ENCODE data around the gene PHEX.

The PHEX gene

GRCh38 chrX:22057667-22058066, 25.5 kb downstream of the PHEX start:
- Mint-ChIP-seq H3K27me3 (no peaks in the 10 kb centered on the region), H3K27ac (peak overlapping the region; percentile 74), H3K4me3 (peak overlapping the region; percentile 4), H3K4me1 (peaks cover 33% of the 10 kb centered on the region), H3K9me3 (peaks cover 3% of the 10 kb centered on the region), H3K36me3 (no peaks in the 10 kb centered on the region)
- ATAC-seq (ENCODE audit: low read depth), result peak; percentile 60
- DNase-seq (ENCODE audit: low spot score in 2 of 2), result no peak

GRCh38 chrX:22059775-22060174, 27.6 kb downstream of the PHEX start:
- no peaks in the 10 kb centered on the region for H3K36me3 Mint-ChIP-seq
- ATAC-seq (ENCODE audit: low read depth) (no peak), DNase-seq (ENCODE audit: low spot score in 2 of 2) (no peak)
- peaks cover 33% of the 10 kb centered on the region for H3K4me1 Mint-ChIP-seq
- H3K9me3 Mint-ChIP-seq, result peaks cover 3% of the 10 kb centered on the region
- no peaks in the 10 kb centered on the region for H3K27me3 Mint-ChIP-seq
- no peak overlapping the region for H3K4me3 Mint-ChIP-seq
- H3K27ac Mint-ChIP-seq, result peak overlapping the region; percentile 28

GRCh38 chrX:22060415-22061280, 28.5 kb downstream of the PHEX start:
- Mint-ChIP-seq H3K36me3 (no peaks in the 10 kb centered on the region), H3K4me3 (peak overlapping the region; percentile 30), H3K9me3 (peaks cover 3% of the 10 kb centered on the region), H3K27ac (peak overlapping the region; percentile 28), H3K4me1 (peaks cover 33% of the 10 kb centered on the region), H3K27me3 (no peaks in the 10 kb centered on the region)
- DNase-seq (ENCODE audit: low spot score in 2 of 2), result no peak
- no peak for ATAC-seq (ENCODE audit: low read depth)

GRCh38 chrX:22063284-22063683, 31.2 kb downstream of the PHEX start:
- Mint-ChIP-seq H3K9me3 (peaks cover 1% of the 10 kb centered on the region), H3K27ac (peak overlapping the region; percentile 42), H3K4me3 (peak overlapping the region; percentile 0), H3K36me3 (no peaks in the 10 kb centered on the region), H3K27me3 (no peaks in the 10 kb centered on the region), H3K4me1 (peaks cover 23% of the 10 kb centered on the region)
- DNase-seq (ENCODE audit: low spot score in 2 of 2) (peak; percentile 32 to 46), ATAC-seq (ENCODE audit: low read depth) (peak; percentile 97)

GRCh38 chrX:22069586-22069985, 37.5 kb downstream of the PHEX start:
- no peak overlapping the region for H3K4me3 Mint-ChIP-seq
- peaks cover 2% of the 10 kb centered on the region for H3K4me1 Mint-ChIP-seq
- H3K27ac Mint-ChIP-seq, result no peak overlapping the region
- DNase-seq (ENCODE audit: low spot score in 2 of 2) (no peak), ATAC-seq (ENCODE audit: low read depth) (no peak)
- no peaks in the 10 kb centered on the region for H3K36me3 Mint-ChIP-seq
- no peaks in the 10 kb centered on the region for H3K27me3 Mint-ChIP-seq
- no peaks in the 10 kb centered on the region for H3K9me3 Mint-ChIP-seq

GRCh38 chrX:22073928-22074327, 41.8 kb downstream of the PHEX start:
- no peak overlapping the region for H3K4me3 Mint-ChIP-seq
- no peak for ATAC-seq (ENCODE audit: low read depth)
- no peak for DNase-seq (ENCODE audit: low spot score in 2 of 2)

GRCh38 chrX:22078117-22078516, 46.0 kb downstream of the PHEX start:
- no peak for DNase-seq (ENCODE audit: low spot score in 2 of 2)
- no peak for ATAC-seq (ENCODE audit: low read depth)
- H3K27me3 Mint-ChIP-seq, result no peaks in the 10 kb centered on the region
- peaks cover 2% of the 10 kb centered on the region for H3K4me1 Mint-ChIP-seq
- H3K36me3 Mint-ChIP-seq, result no peaks in the 10 kb centered on the region
- H3K9me3 Mint-ChIP-seq, result no peaks in the 10 kb centered on the region
- no peak overlapping the region for H3K27ac Mint-ChIP-seq
- no peak overlapping the region for H3K4me3 Mint-ChIP-seq

More at GRCh38 chrX:22073928-22074327, 41.8 kb downstream of the PHEX start:
- no peaks in the 10 kb centered on the region for H3K27me3 Mint-ChIP-seq
- H3K36me3 Mint-ChIP-seq, result no peaks in the 10 kb centered on the region
- no peak overlapping the region for H3K27ac Mint-ChIP-seq
- H3K4me1 Mint-ChIP-seq, result no peaks in the 10 kb centered on the region
- H3K9me3 Mint-ChIP-seq, result no peaks in the 10 kb centered on the region

- H3K36me3 Mint-ChIP-seq, result no peaks in the 10 kb centered on the region
- H3K27ac Mint-ChIP-seq, result no peak overlapping the region
- peaks cover 2% of the 10 kb centered on the region for H3K4me1 Mint-ChIP-seq
- DNase-seq (ENCODE audit: low spot score in 2 of 2) (peak; percentile 36 to 44), ATAC-seq (ENCODE audit: low read depth) (peak; percentile 65)
- H3K4me3 Mint-ChIP-seq, result no peak overlapping the region
- no peaks in the 10 kb centered on the region for H3K9me3 Mint-ChIP-seq
- no peaks in the 10 kb centered on the region for H3K27me3 Mint-ChIP-seq
Observed at GRCh38 chrX:22081475-22082092, 49.5 kb downstream of the PHEX start.

- no peak for ATAC-seq (ENCODE audit: low read depth)
- H3K4me3 Mint-ChIP-seq, result no peak overlapping the region
- H3K9me3 Mint-ChIP-seq, result no peaks in the 10 kb centered on the region
- no peak for DNase-seq (ENCODE audit: low spot score in 2 of 2)
- H3K27ac Mint-ChIP-seq, result no peak overlapping the region
- no peaks in the 10 kb centered on the region for H3K27me3 Mint-ChIP-seq
- peaks cover 2% of the 10 kb centered on the region for H3K4me1 Mint-ChIP-seq
- H3K36me3 Mint-ChIP-seq, result no peaks in the 10 kb centered on the region
Observed at GRCh38 chrX:22086003-22086402, 53.9 kb downstream of the PHEX start.

- H3K27ac Mint-ChIP-seq, result no peak overlapping the region
- no peak for DNase-seq (ENCODE audit: low spot score in 2 of 2)
- no peaks in the 10 kb centered on the region for H3K9me3 Mint-ChIP-seq
- no peaks in the 10 kb centered on the region for H3K27me3 Mint-ChIP-seq
- no peaks in the 10 kb centered on the region for H3K4me1 Mint-ChIP-seq
- no peaks in the 10 kb centered on the region for H3K36me3 Mint-ChIP-seq
- ATAC-seq (ENCODE audit: low read depth), result no peak
- no peak overlapping the region for H3K4me3 Mint-ChIP-seq
Observed at GRCh38 chrX:22087011-22087557, 55.0 kb downstream of the PHEX start.

GRCh38 chrX:22088326-22088725, 56.2 kb downstream of the PHEX start:
- H3K4me1 Mint-ChIP-seq, result no peaks in the 10 kb centered on the region
- DNase-seq (ENCODE audit: low spot score in 2 of 2) (no peak), ATAC-seq (ENCODE audit: low read depth) (no peak)
- H3K9me3 Mint-ChIP-seq, result no peaks in the 10 kb centered on the region
- no peak overlapping the region for H3K27ac Mint-ChIP-seq
- H3K4me3 Mint-ChIP-seq, result no peak overlapping the region
- no peaks in the 10 kb centered on the region for H3K36me3 Mint-ChIP-seq
- H3K27me3 Mint-ChIP-seq, result no peaks in the 10 kb centered on the region

GRCh38 chrX:22090181-22090580, 58.1 kb downstream of the PHEX start:
- no peaks in the 10 kb centered on the region for H3K36me3 Mint-ChIP-seq
- H3K9me3 Mint-ChIP-seq, result no peaks in the 10 kb centered on the region
- H3K27ac Mint-ChIP-seq, result no peak overlapping the region
- DNase-seq (ENCODE audit: low spot score in 2 of 2) (no peak), ATAC-seq (ENCODE audit: low read depth) (no peak)
- no peaks in the 10 kb centered on the region for H3K4me1 Mint-ChIP-seq
- no peaks in the 10 kb centered on the region for H3K27me3 Mint-ChIP-seq
- no peak overlapping the region for H3K4me3 Mint-ChIP-seq

GRCh38 chrX:22093550-22093949, 61.4 kb downstream of the PHEX start:
- Mint-ChIP-seq H3K4me3 (no peak overlapping the region), H3K9me3 (no peaks in the 10 kb centered on the region)

GRCh38 chrX:22095286-22095685, 63.2 kb downstream of the PHEX start:
- Mint-ChIP-seq H3K9me3 (no peaks in the 10 kb centered on the region), H3K4me3 (no peak overlapping the region), H3K27me3 (no peaks in the 10 kb centered on the region), H3K36me3 (peaks cover 3% of the 10 kb centered on the region), H3K4me1 (peaks cover 4% of the 10 kb centered on the region), H3K27ac (no peak overlapping the region)
- no peak for DNase-seq (ENCODE audit: low spot score in 2 of 2)
- ATAC-seq (ENCODE audit: low read depth), result no peak

More at GRCh38 chrX:22093550-22093949, 61.4 kb downstream of the PHEX start:
- H3K36me3 Mint-ChIP-seq, result peaks cover 3% of the 10 kb centered on the region
- H3K27ac Mint-ChIP-seq, result no peak overlapping the region
- ATAC-seq (ENCODE audit: low read depth) (no peak), DNase-seq (ENCODE audit: low spot score in 2 of 2) (no peak)
- no peaks in the 10 kb centered on the region for H3K27me3 Mint-ChIP-seq
- peaks cover 4% of the 10 kb centered on the region for H3K4me1 Mint-ChIP-seq

All from memory B cell (primary cell).